ENCODE measurements around the gene ANO5. TPM values are rescaled to one million over a fixed set of nuclear protein-coding genes. Genes with fewer than 3 reads are reported as not detected.

Gene ANO5
- total RNA-seq, 1 experiment from 2014 or later: not detected

GRCh38 chr11:22165087-22165486 lies 27.8 kb upstream of the ANO5 start:
- no peak overlapping the region for H2AFZ ChIP-seq (ENCODE audit: low read length)
- no peaks in the 10 kb centered on the region for H3K27me3 ChIP-seq (ENCODE audit: low read length)
- H3K4me1 ChIP-seq (ENCODE audit: insufficient read depth, low read length): no peaks in the 10 kb centered on the region
- H3K36me3 ChIP-seq (ENCODE audit: low read depth, low read length): no peaks in the 10 kb centered on the region
- H3K9ac ChIP-seq (ENCODE audit: low read length): no peak overlapping the region
- DNase-seq (no peak), ATAC-seq (no peak)
- H3K79me2 ChIP-seq (ENCODE audit: low read length): no peaks in the 10 kb centered on the region
- H4K20me1 ChIP-seq (ENCODE audit: low read length): no peaks in the 10 kb centered on the region
- ChIA-PET POLR2A (ENCODE audit: unreplicated experiment) (no interaction called here), CTCF (no interaction called here)
- H3K4me2 ChIP-seq (ENCODE audit: low read length): no peak overlapping the region
- BruUV-seq (replicated peaks): no TSS peak
- no peak overlapping the region for H3K4me3 ChIP-seq (ENCODE audit: low read length)
- intact Hi-C loops (cut with micrococcal nuclease): no loop called here
- TF ChIP-seq, protein P1, sequence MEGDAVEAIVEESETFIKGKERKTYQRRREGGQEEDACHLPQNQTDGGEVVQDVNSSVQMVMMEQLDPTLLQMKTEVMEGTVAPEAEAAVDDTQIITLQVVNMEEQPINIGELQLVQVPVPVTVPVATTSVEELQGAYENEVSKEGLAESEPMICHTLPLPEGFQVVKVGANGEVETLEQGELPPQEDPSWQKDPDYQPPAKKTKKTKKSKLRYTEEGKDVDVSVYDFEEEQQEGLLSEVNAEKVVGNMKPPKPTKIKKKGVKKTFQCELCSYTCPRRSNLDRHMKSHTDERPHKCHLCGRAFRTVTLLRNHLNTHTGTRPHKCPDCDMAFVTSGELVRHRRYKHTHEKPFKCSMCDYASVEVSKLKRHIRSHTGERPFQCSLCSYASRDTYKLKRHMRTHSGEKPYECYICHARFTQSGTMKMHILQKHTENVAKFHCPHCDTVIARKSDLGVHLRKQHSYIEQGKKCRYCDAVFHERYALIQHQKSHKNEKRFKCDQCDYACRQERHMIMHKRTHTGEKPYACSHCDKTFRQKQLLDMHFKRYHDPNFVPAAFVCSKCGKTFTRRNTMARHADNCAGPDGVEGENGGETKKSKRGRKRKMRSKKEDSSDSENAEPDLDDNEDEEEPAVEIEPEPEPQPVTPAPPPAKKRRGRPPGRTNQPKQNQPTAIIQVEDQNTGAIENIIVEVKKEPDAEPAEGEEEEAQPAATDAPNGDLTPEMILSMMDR (conservative IDR thresholded peaks at IDR 0.05; ENCODE audit: low read depth, low read length): no peak
- TF ChIP-seq EZH2phosphoT487 (IDR thresholded peaks at IDR 0.05; ENCODE audit: borderline replicate concordance, low read length) (no peak), EZH2 (IDR thresholded peaks at IDR 0.05; ENCODE audit: low read length, unreplicated experiment) (no peak)
- no peaks in the 10 kb centered on the region for H3K9me3 ChIP-seq (ENCODE audit: low read length)
- H3K27ac ChIP-seq (ENCODE audit: low read length): no peak overlapping the region
- H3K9me2 ChIP-seq (replicated peaks; ENCODE audit: low read length): no peaks in the 10 kb centered on the region
- H3F3A ChIP-seq (ENCODE audit: low read length, unreplicated experiment): no peaks in the 10 kb centered on the region

GRCh38 chr11:22165759-22166513 lies 26.9 kb upstream of the ANO5 start:
- ChIA-PET CTCF (no interaction called here), POLR2A (ENCODE audit: unreplicated experiment) (no interaction called here)
- ATAC-seq (no peak), DNase-seq (no peak)
- Histone ChIP-seq H3K27ac (ENCODE audit: low read length) (no peak overlapping the region), H3K9me3 (ENCODE audit: low read length) (no peaks in the 10 kb centered on the region), H3K4me2 (ENCODE audit: low read length) (no peak overlapping the region), H3K27me3 (ENCODE audit: low read length) (no peaks in the 10 kb centered on the region), H3K4me3 (ENCODE audit: low read length) (no peak overlapping the region), H3K36me3 (ENCODE audit: low read depth, low read length) (no peaks in the 10 kb centered on the region), H3K9ac (ENCODE audit: low read length) (no peak overlapping the region), H3K79me2 (ENCODE audit: low read length) (no peaks in the 10 kb centered on the region), H3F3A (ENCODE audit: low read length, unreplicated experiment) (no peaks in the 10 kb centered on the region), H3K9me2 (replicated peaks; ENCODE audit: low read length) (no peaks in the 10 kb centered on the region), H2AFZ (ENCODE audit: low read length) (no peak overlapping the region), H3K4me1 (ENCODE audit: insufficient read depth, low read length) (no peaks in the 10 kb centered on the region), H4K20me1 (ENCODE audit: low read length) (no peaks in the 10 kb centered on the region)
- intact Hi-C loops (cut with micrococcal nuclease): no loop called here
- BruUV-seq (replicated peaks): no TSS peak
- TF ChIP-seq EZH2phosphoT487 (IDR thresholded peaks at IDR 0.05; ENCODE audit: borderline replicate concordance, low read length): no peak
- TF ChIP-seq EZH2 (IDR thresholded peaks at IDR 0.05; ENCODE audit: low read length, unreplicated experiment): no peak
- TF ChIP-seq, protein P1 (conservative IDR thresholded peaks at IDR 0.05; ENCODE audit: low read depth, low read length): no peak

- TF ChIP-seq EZH2phosphoT487 (IDR thresholded peaks at IDR 0.05; ENCODE audit: borderline replicate concordance, low read length) (no peak), EZH2 (IDR thresholded peaks at IDR 0.05; ENCODE audit: low read length, unreplicated experiment) (no peak)
- TF ChIP-seq, protein P1 (conservative IDR thresholded peaks at IDR 0.05; ENCODE audit: low read depth, low read length): peak; percentile 50
- Histone ChIP-seq H3K9me2 (replicated peaks; ENCODE audit: low read length) (no peaks in the 10 kb centered on the region), H3K79me2 (ENCODE audit: low read length) (no peaks in the 10 kb centered on the region), H3K27me3 (ENCODE audit: low read length) (no peaks in the 10 kb centered on the region), H4K20me1 (ENCODE audit: low read length) (no peaks in the 10 kb centered on the region), H3K4me1 (ENCODE audit: insufficient read depth, low read length) (no peaks in the 10 kb centered on the region), H2AFZ (ENCODE audit: low read length) (no peak overlapping the region), H3K4me2 (ENCODE audit: low read length) (no peak overlapping the region), H3K36me3 (ENCODE audit: low read depth, low read length) (no peaks in the 10 kb centered on the region), H3K9me3 (ENCODE audit: low read length) (no peaks in the 10 kb centered on the region), H3K4me3 (ENCODE audit: low read length) (no peak overlapping the region), H3K27ac (ENCODE audit: low read length) (no peak overlapping the region), H3K9ac (ENCODE audit: low read length) (no peak overlapping the region), H3F3A (ENCODE audit: low read length, unreplicated experiment) (no peaks in the 10 kb centered on the region)
- POLR2A ChIA-PET (ENCODE audit: unreplicated experiment): no interaction called here
- ATAC-seq (no peak), DNase-seq (peak; percentile 5)
- intact Hi-C loops (cut with micrococcal nuclease): loop anchor here (1.0 kb wide), 1 partner anchor 134 kb away; no protein-coding TSS in a partner anchor
- no TSS peak for BruUV-seq (replicated peaks)
- CTCF ChIA-PET: no interaction called here
Observed at GRCh38 chr11:22169833-22170232, 23.1 kb upstream of the ANO5 start.

Data from PC-3 (cell line).